ENCODE measurements around the gene SLC6A17. TPM values are rescaled to one million over a fixed set of nuclear protein-coding genes. Genes with fewer than 3 reads are reported as not detected.

The SLC6A17 gene
- total RNA-seq, 1 donor from 2014 or later = 1.7 TPM

DNA sequence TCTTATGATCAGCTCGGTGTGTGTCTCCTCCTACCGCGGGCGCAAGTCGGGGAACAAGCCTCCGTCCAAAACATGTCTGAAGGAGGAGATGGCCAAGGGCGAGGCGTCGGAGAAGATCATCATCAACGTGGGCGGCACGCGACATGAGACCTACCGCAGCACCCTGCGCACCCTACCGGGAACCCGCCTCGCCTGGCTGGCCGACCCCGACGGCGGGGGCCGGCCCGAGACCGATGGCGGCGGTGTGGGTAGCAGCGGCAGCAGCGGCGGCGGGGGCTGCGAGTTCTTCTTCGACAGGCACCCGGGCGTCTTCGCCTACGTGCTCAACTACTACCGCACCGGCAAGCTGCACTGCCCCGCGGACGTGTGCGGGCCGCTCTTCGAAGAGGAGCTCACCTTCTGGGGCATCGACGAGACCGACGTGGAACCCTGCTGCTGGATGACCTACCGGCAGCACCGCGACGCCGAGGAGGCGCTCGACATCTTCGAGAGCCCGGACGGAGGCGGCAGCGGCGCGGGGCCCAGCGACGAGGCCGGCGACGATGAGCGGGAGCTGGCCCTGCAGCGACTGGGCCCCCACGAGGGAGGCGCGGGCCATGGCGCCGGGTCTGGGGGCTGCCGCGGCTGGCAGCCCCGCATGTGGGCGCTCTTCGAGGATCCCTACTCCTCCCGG is 61.3 kb downstream of the SLC6A17 start:
- Histone ChIP-seq H3K27me3 (no peaks in the 10 kb centered on the region), H3K27ac (peak overlapping the region; percentile 95), H3K9me3 (no peaks in the 10 kb centered on the region), H3K36me3 (no peaks in the 10 kb centered on the region), H3K4me3 (peak overlapping the region; percentile 75 to 99), H3K4me1 (peaks cover 52% of the 10 kb centered on the region)
- TF ChIP-seq POLR2A (IDR thresholded peaks at IDR 0.05) (no peak), POLR2AphosphoS5 (IDR thresholded peaks at IDR 0.05; ENCODE audit: insufficient read depth in 1 of 2, low read depth in 1 of 2) (peak in 1 of 2 donors; percentile 21)
- DNase-seq (ENCODE audit: extremely low spot score in 2 of 2) = no peak
- intact Hi-C loops (cut with DNase I) = no loop called here

DNA sequence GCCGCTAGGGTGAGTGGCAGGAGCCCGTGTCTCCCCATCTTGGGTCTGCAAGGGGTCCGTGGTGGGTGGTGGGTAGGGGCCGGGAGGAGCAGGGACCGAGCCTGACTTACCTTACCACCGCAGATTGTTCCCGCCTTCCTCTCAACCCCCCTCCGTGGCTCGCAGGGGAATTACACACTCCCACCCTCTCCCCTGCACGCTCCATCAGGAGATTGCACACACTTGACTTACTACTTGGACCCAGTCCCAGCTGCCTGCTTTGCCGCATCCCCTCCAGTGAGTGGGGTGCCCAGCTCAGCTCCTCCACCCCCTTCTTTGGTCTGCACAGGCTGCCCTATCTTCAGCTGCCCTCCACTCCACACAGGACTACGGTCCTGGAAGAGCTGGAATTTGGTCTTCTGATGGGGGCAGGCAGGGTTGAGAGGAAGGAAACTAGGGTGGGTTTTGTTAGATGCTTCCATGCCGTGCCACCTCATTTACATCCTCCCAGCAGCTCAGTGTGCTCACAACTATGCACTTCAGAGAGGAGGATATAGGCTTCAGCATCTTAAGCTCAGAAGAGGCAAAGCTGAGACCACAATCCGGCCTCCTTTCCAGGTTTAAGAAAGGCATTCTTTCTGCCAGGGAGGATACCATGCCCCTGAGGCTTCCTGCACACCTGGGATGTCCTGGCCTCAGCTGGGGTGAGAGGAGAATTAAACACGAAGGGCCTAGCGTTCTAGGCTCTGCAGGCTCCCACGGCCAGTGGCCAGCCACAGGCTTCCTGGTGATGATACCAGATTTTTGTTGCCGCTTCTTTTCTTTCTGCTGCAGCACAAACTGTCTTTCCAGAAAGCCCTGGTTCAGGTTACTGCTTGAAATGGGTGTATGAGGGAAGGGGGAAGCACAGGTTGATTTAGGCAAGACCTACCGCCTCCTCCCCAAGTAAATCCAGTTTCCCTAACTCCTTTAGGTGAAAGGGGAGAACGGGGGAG is 62.2 kb downstream of the SLC6A17 start:
- peak overlapping the region; percentile 75 to 99 for H3K4me3 ChIP-seq
- intact Hi-C loops (cut with DNase I) = no loop called here
- DNase-seq (ENCODE audit: extremely low spot score in 2 of 2) = no peak

GRCh38 chr1:110213143-110213540 is 62.8 kb downstream of the SLC6A17 start:
- H3K9me3 ChIP-seq = no peaks in the 10 kb centered on the region
- H3K27ac ChIP-seq = no peak overlapping the region
- TF ChIP-seq POLR2AphosphoS5 (IDR thresholded peaks at IDR 0.05; ENCODE audit: insufficient read depth in 1 of 2, low read depth in 1 of 2) (no peak), CTCF (IDR thresholded peaks at IDR 0.05) (no peak), POLR2A (IDR thresholded peaks at IDR 0.05) (no peak)
- H3K27me3 ChIP-seq = no peaks in the 10 kb centered on the region
- H3K36me3 ChIP-seq = no peaks in the 10 kb centered on the region
- peaks cover 52% of the 10 kb centered on the region for H3K4me1 ChIP-seq
- no peak overlapping the region for H3K4me3 ChIP-seq
- intact Hi-C loops (cut with DNase I) = no loop called here
- no peak for DNase-seq (ENCODE audit: extremely low spot score in 2 of 2)

More for the DNA sequence above, 62.2 kb downstream of the SLC6A17 start:
- Histone ChIP-seq H3K27ac (peak overlapping the region; percentile 15), H3K9me3 (no peaks in the 10 kb centered on the region), H3K36me3 (no peaks in the 10 kb centered on the region), H3K4me1 (peaks cover 52% of the 10 kb centered on the region), H3K27me3 (no peaks in the 10 kb centered on the region)
- TF ChIP-seq CTCF (IDR thresholded peaks at IDR 0.05) = no peak
- TF ChIP-seq POLR2AphosphoS5 (IDR thresholded peaks at IDR 0.05; ENCODE audit: insufficient read depth in 1 of 2, low read depth in 1 of 2) = no peak
- TF ChIP-seq POLR2A (IDR thresholded peaks at IDR 0.05) = no peak

DNA sequence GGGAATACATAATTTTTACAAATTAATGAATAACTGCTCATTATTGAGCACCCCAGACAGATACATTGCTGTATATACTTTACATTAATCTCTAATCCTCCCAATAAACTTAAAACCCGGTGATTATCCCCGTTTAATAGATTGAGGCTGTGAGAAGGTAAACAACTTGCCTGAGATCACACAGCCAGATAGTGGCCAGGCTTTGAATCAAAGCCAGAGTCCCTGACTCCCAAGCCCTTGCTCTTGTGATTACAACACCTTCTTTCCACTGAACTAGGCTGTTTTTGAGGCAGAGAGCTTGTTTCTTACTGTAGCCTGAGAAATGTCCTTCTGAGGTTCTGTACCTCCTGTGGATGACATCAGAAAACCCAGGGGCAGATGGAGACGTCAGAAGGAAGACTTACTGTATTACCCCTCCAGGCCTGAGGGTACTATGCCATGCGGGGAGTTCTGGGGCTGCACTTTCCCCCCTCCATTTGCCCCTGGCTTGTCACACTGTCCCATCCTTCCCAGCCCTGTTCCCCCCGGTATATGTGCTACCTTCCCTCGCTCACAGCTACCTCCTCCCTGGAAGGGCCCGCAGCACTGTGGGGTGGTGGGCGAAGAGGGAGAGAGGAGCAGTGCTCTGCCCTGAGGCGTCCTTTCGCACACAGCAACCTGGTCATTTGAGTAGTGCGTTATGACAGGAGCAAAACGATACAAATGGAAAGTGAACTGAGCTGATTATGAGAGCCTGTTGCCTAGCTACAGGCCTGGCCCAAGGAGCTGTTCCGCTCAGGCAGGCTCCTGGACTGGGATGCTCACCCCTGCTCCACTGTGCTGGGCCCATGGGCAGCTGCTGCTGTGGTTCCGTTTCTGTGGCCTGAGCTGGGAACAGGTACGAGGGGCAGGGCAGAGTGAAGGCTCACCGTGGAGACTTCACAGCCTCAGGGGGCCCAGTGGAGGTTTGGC is 64.4 kb downstream of the SLC6A17 start:
- intact Hi-C loops (cut with DNase I) = no loop called here
- Histone ChIP-seq H3K9me3 (no peaks in the 10 kb centered on the region), H3K4me3 (no peak overlapping the region), H3K27ac (no peak overlapping the region), H3K27me3 (no peaks in the 10 kb centered on the region), H3K36me3 (no peaks in the 10 kb centered on the region), H3K4me1 (peaks cover 45% of the 10 kb centered on the region)
- TF ChIP-seq POLR2A (IDR thresholded peaks at IDR 0.05) = no peak
- TF ChIP-seq CTCF (IDR thresholded peaks at IDR 0.05) = no peak
- no peak for TF ChIP-seq POLR2AphosphoS5 (IDR thresholded peaks at IDR 0.05; ENCODE audit: insufficient read depth in 1 of 2, low read depth in 1 of 2)
- DNase-seq (ENCODE audit: extremely low spot score in 2 of 2) = no peak
